ENCODE results near the gene PIH1D1.

- TF ChIP-seq, protein P1, sequence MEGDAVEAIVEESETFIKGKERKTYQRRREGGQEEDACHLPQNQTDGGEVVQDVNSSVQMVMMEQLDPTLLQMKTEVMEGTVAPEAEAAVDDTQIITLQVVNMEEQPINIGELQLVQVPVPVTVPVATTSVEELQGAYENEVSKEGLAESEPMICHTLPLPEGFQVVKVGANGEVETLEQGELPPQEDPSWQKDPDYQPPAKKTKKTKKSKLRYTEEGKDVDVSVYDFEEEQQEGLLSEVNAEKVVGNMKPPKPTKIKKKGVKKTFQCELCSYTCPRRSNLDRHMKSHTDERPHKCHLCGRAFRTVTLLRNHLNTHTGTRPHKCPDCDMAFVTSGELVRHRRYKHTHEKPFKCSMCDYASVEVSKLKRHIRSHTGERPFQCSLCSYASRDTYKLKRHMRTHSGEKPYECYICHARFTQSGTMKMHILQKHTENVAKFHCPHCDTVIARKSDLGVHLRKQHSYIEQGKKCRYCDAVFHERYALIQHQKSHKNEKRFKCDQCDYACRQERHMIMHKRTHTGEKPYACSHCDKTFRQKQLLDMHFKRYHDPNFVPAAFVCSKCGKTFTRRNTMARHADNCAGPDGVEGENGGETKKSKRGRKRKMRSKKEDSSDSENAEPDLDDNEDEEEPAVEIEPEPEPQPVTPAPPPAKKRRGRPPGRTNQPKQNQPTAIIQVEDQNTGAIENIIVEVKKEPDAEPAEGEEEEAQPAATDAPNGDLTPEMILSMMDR (conservative IDR thresholded peaks at IDR 0.05; ENCODE audit: low read length) = no peak
- no peak for TF ChIP-seq EZH2phosphoT487 (IDR thresholded peaks at IDR 0.05; ENCODE audit: borderline replicate concordance)
Measured at GRCh38 chr19:49442771-49443365, 8.7 kb downstream of the PIH1D1 start.

All from Loucy (cell line).